SIG-M5 treated with dmso at 0.1 percent for 504 hours (cell line): ENCODE data around the gene FBXO44.

Experiments used
- DNase-seq: peaks from one replicate; lab custom pipeline; 2025; ENCODE audit not compliant: unreplicated experiment; lab: John Stamatoyannopoulos, UW

FBXO44 gene

DNA sequence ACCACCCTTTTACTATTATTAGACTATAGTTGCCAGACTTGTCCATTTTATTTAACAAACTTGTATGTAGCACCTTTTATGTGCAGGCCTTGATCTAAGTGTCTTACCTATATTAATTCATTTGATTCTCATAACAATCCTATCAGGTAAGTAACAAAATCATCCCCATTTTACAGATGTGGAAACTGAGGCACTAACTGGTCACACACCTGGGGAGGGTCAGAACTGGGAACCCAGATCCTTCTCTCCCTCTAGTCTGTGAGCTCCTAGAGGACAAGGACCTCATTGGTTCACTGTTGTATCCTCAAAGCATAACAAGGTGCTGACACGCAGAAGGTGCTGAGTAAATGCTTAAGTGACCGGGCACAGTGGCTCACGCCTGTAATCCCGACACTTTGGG lies 15.3 kb upstream of the FBXO44 start:
- DNase-seq = no peak

DNA sequence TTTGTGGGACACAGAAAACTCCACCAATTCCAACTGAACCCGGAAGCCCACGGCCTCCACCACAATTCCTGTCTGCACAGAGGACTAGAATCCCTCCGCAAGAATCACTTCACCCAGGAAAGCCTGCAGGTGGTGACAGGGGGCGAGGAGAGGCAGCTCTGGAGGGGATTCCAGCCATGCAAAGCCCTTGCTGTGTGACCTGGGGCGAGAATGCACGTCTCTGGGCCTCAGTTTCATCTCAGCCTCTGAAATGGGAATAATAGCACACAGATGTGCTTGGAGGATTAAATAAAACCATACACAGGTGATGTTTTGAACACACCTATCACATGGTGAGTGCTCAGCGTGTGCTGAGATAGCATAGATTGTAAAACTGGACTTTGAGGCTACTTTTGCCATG lies 14.6 kb upstream of the FBXO44 start:
- DNase-seq = no peak

DNA sequence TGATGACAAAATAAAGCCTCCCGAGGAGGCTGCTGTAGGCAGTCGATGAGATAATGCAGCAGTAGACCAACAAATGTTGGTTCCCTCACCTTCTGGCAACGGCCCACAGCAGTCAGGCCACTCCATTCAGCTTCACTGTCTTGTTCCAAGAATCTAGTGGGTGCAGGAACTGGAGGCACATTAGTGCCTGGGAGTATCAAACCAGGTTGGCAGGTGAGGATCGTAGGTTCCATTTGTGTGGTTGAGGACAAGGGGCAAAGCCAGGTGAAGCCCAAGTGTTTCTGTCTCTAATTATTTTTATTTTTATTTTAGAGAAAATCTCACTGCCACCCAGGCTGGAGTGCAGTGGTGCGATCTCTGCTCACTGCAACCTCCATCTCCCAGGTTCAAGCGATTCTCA lies 13.7 kb upstream of the FBXO44 start:
- no peak for DNase-seq

DNA sequence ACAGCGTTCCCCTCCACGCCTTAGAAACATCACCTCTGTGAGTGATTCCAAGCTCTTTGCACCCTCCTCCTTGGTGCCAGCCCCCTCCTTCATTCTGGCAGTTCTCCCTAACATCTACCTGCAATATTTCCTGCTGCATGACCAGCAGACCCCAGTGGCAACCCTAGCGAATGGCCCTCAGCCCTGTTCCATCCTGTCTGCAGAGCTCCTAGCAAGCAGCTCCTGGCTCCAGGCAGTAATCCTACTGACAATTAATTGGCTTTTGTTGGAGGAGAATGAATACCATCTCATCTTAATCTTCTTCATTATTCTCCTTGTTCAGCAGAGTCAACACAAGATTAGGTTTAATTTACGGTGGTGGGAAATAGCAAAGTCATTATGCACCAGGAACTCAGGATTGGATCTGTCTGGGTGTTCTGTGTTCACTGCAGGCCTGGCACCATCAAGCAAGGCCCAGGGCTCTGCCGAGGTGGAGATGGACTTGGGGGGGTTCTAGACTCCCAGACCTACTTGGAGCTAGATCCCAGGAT lies 12.8 kb upstream of the FBXO44 start:
- no peak for DNase-seq

DNA sequence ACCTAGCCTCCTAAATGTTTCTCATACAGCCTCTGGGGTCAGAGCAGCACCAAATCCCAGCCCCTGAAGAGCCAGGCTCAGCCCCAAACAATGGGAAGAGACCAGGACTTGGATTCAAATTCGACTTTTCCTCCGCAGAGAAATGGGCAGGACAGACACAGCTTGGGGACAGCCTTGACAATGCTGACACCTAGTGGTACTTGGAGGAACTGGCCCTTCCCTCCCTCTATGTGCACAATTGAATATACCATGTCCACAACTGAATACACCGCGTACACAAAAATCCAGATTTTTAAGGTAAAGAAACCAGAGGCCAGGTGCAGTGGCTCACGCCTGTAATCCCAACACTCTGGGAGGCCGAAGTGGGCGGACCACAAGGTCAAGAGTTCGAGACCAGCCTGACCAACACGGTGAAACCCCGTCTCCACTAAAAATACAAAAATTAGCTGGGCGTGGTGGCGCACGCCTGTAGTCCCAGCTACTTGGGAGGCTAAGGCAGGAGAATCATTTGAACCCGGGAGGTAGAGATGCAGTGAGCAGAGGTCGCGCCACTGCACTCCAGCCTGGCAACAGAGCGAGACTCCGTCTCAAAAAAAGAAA lies 12.2 kb upstream of the FBXO44 start:
- DNase-seq = peak; percentile 53

DNA sequence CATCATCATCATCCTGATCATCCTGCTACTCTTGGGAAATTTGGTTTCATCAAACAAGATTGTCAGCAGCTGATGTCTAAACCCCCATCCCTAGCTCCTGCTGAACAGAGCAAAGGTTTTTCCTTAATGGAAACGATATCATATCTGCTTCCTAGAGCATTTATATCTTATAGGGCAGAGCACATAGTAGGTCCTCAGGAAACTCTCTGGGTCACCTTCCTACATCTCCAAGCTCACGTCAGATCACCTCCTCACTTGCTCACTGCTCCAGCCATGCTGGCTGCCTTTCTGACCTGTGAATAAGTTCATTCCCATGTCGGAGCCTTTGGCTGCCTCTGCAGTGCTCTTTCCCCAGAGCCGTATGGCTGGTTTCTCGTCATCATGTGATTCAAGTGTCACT lies 10.9 kb upstream of the FBXO44 start:
- DNase-seq = no peak

DNA sequence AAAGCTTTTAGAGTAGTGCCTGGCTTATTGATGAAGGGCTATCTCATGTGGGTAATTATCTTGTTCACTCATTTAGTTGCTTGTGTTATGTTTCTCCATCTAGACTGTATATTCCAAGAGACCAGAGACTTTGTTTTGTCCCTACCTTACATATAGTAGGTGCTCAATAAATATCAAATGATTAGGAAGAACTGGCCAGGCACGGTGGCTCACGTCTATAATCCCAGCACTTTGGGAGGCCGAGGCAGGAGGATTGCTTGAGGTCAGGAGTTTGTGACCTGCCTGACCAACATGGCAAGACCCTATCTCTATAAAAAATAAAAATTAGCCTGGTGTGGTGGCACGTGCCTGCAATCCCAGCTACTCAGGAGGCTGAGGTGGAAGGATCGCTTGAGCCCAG lies 9.4 kb upstream of the FBXO44 start:
- DNase-seq = no peak

DNA sequence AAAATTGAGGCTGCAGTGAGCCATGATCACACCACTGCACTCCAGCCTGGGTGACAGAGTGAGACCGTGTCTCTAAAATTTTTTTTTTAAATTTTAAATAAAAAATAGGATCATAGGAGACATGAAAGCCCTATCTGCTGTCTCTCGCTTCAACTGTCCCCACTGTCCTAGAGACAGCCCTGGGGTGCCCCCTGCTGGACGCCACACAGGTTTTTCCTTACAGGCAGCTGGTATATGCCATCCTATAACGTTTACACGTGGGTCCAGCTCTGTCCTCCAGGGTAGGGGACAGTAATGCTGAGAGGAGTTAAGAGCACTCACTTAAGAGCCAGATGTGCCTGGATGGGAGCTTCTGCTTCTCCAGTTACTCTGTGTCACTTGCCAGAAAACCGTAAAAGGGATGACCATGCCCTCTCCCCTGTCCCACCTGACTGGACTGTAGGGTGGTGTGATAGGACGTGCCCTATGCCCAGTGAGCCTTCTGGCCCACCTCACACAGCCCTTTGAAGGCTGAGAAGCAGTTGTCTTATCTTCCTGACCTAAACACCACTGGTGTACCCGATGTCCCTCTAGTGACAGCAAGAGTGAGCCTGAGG lies 8.9 kb upstream of the FBXO44 start:
- peak; percentile 68 for DNase-seq

DNA sequence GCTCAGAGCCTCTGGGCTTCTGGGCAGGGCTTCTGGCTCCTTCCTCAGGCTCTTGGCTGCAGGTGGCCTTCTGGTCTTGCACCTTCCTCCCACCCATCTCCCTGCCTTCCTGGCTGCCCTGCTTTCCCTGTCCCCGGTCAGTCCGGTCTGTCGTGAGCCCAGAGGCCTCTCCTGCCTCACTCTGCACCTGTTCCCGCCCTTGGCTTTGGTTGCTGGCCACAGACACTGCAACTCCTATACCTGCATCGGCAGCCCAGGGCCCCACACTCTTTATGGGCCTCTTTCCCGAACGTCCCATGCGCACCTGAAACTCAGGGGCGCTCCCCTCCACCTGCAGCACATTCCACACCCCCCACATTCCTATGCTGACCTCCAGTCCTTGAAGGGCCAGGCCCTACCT lies 8.4 kb upstream of the FBXO44 start:
- no peak for DNase-seq

DNA sequence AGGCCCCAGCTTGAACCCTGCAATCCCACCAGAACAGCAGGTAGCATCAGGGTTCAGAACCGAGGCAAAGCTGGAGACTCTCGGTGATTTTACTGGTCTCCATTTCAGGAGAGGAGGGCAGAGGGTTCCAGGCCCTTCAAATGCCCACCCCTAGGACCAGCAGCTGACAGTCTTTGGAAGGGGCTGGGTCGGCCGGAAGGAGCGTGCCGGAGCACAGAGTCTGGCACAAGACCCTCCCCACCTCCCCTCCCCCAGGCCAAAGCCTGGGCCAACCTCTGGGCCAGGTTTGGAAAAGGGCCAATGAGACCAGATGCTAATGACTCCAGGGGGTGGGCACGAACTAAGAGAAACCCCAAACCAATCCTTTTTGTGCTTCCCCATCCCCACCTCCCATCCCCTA lies 7.3 kb upstream of the FBXO44 start:
- no peak for DNase-seq

DNA sequence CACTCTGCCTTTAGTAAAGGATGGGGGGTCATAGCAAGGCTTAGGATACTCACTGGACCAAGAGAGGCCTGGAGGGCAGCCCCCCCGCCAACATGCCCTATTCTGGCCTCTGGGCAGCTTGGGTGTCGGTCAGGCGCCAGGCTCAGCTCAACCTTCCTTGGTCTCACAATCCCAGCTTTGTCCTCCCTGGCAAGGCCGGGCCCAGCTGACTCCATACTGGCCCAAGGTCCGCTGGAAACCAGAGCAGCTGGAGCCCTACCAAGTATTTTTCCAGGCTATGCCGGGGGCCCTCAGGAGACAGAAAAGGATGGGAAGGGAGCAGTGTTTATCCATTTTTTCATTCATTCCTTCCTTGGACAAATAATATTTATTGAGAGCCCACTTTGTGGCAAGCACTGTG lies 6.6 kb upstream of the FBXO44 start:
- no peak for DNase-seq

DNA sequence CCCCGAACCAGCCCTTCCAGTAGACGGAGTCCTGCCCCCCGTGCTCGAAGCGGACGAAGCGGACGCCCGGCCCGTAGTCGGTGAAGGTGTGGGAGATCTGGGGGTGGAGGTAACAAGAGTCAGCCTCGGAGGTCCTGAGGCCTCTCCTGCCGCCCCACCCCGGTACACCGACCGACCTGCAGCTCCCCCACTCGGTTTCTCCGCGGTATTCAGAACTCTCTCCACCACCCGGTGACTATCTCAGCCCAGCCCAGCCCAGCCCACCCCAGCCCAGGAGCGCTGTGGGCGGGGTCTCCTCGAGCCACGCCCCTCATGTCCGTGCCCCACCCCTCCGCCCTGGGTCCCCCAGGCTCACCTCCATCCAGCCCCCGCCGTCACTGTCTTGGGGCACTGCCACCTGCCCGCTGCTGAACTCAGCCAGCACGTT lies 5.9 kb upstream of the FBXO44 start:
- DNase-seq = no peak

DNA sequence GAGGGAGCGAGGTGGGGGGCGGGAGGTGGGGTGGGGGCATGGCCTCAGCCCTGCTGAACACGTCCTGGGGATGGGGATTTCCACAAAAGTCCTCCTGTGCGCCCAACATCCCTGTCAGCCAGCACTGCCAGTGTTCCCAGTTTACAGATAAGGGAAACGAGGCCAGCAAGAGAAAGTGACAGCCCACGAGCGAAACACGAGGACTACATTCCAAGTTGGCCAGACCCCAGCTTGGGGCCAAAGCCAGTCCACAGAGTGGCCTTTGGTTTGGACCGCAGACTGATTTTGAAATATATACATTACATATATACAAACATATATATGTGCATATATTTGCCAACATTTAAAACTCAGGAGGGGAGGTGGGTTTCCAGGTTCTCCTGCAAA lies 5.4 kb upstream of the FBXO44 start:
- DNase-seq = no peak

DNA sequence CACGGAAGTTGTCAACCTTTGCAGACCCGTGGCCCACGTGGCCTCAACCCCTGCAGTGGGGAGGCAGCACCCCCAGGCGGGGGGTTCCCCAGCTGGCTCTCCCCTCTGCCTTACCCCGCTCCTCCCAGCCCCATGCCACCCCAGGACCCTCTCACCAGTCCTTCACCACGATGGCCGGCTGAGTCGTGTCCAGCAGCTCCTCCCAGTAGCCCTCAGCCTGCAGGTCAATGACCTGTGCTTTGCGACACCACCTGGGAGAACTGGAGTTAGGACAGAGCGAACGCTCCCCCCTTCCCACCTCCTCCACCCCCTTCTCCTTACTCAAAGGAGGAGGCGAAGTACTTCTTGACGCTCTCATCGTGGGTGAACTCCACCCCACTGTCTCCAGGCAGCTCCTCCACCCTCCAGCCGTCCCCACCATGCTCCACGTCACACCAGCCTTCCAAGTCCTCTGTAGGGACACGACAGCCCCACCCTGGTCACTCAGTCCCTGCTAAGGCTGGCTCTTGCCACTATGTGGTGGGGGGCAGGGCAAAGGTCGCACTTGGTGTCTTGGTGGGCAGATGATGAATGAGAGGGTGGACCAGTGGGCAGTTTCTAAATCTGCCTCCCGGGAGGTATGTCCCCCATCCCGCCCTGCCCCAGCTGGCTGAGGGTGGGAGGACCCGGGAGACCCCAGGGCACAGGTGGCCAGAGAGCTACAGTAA lies 4.9 kb upstream of the FBXO44 start:
- no peak for DNase-seq

DNA sequence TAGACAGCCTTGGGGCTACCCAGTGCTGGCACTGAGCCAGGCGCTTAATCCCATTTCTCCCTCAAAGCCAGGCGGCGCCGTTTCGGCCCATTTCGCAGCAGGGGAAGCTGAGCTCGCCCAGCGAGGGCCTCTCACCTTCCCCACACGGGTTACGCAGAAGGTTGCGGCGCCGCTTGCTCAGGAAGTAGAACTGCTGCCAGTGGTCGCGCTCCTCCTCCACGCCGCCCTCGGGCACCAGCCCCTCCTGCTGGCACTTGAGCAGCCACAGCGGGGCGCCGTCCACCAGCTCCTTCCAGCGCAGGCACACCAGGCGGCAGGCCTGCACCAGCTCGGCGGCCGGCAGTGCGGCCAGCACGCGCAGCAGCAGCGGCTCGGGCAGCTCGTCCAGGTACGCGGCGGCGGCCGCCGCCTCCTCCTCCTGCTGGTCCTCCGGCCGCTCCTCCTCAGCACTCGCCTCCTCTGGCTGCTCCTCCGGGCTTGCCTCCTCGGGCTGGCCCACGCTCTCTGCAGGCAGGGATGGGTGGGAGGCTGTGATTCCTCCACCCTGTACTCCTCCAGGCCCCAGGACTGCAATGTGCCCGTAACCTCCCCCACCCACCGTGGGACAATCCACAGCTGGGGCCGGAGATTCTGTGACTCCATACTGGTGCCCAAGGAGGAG lies 4.2 kb upstream of the FBXO44 start:
- DNase-seq = peak; percentile 44

DNA sequence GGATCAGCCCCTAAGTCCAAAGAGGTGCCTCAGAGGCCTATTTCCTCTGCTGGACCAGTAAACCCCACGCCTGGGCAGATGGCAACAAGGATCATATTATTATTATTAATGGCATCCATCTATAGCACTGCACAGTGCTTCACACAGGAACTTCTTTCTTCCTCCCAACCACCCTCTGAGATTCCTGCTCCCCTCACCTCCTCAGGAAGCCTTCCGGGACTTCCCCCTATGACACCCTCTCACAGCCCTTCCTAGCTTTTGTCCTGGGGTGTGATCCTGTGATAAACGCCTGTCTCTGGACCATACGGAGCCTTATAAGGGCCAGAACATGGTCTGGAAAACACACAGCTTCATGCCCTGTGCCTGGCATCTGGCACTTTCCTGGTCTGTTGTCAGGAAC lies 3.7 kb upstream of the FBXO44 start:
- no peak for DNase-seq

DNA sequence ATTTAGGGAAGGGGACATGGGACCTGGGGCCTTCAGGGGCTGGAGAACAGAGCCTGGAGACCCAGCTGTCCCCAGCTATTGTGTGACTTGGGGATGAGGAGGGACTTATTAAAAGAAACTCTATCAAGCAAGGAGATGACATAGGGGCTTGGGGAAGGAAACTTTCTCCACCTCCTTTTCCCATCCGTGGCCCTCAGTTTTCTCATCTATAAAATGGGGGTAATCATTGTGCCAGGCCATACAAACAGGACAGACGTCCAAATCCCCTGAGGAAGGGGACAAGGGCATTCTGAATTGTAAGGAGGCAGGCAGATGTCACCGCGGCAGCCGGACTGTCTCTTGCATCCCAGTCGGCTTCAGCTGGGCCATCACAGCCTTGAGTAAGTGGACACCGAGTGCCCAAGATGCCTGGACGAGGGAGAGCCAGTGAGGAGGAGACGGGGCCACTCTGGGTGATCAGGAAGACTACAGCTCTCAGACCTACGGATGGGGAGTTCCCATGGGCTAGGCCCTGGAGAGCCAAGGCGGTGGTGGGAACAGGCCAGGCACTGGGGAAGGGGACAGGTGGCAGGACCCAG lies 2.4 kb upstream of the FBXO44 start:
- DNase-seq = no peak

DNA sequence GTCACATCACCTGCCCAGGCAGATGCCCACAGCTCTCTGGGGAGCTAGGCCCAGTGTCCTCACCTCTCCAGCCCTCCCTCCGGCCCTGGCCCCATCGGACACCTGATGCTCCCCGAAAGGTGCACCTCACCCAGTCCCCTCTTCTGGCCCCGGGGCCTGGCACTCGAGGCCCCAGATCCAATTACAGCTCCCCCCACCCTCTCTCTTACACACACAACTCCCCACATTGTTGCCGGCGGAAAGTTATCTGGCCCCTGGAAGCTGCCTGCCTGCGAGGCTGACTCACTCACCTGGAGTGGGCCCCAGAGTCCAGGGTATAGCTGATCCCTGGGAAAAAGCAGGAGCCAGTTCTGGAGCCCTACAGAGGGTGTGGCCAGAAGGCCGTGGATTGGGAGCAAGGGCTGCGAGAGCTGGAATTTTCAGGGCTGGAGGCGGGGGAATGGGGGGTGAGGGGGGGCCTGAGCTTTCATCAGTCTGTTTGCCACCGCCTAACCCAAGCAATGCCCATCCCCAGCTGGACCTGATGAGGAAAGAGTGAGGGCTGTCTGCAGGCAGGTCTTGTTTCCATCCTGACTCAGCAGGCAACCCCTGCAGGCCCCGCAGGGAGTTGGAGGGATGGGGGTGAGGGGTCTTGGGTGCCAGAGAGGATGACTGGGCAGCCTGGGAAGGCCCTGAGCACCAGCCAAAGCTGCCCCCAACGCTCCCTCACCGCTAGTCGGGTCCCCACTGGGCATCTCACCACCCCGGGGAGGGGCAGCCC lies 1.4 kb upstream of the FBXO44 start:
- DNase-seq = no peak

DNA sequence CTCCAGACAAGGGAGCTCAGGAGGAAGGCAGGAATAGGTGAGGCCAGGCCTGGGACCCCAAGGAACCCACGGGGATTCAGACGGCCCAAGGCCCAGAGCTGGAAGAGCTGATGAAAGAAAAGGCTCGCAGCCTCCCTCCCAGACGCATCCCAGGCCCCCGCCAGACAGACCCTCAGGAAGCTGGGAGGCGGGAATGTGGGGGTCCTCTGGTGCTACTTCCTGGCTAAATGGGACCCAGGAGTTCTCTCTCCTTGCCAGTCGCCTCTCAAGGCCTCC lies 878 bp upstream of the FBXO44 start:
- no peak for DNase-seq

DNA sequence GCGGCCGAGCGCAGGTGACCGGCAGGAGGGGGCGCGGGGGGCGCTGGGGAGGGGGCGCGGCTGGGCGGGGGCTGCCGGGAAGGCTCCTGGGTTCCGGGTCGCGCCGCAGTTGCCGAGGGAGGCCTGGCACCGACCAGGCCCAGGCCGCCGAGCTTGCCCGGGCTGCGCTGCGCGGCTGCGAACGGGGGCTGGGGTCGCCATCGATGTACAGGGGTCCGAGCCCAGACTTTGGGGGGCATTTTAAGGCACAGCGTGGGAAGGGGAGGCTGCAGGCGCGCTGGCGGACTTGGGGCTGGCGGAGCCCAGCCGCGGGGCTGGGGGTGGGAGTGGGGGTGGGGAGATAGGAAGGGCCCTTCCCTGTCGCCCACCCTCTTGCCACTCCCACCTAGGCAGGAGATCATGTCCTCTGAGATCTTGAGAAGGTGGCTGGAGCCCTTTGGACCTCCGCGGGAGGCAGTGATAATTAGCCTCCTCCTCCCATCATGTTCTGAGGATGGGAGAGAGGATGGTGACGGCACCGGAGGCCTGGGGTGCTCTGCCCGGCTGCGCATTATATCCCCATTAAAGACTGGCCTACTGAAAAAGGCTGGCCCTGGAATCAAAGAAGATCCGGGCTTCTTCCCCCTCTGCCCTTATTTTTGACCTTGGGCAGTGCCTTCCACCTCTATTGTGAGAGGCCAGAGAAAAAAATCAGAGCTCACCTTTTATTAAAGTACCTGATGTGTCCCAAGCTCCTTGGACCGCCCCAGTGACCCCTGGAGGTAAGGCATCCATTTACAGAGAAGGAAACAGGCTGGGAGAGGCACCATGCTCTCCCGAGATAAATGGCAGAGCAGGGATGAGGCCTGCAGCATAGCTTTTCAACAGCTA lies 497 bp downstream of the FBXO44 start:
- no peak for DNase-seq
